PC-9 (cell line): ENCODE data around the gene PLEKHM2. TPM values are rescaled to one million over a fixed set of nuclear protein-coding genes. Genes with fewer than 3 reads are reported as not detected.

ENCODE experiments used
- BruUV-seq: library from RNA; stranded (reverse); fragments of 400-500 nt; replicated peaks from 2 replicates; lab custom pipeline; 2021; lab: Mats Ljungman, UMichigan
- CTCF ChIA-PET: fragments of 300-600 bp; sonication (Branson Sonifier 250); formaldehyde crosslinking; loops from one replicate; lab custom pipeline; 2022; ENCODE audit warnings: antibody characterized with exemption; lab: Charles Lee
- POLR2A ChIA-PET: fragments of 300-600 bp; sonication (Branson Sonifier 250); formaldehyde crosslinking; loops from one replicate; lab custom pipeline; 2022; ENCODE audit warnings: antibody characterized with exemption; ENCODE audit not compliant: unreplicated experiment; lab: Charles Lee
- DNase-seq, 2 experiments: peaks; one replicate each; pipeline versions ENCODE4 v3.0.0 to v3.0.0-alpha.2; 2015 to 2022; ENCODE audit warnings: mixed read lengths in 1 of 2
- H2AFZ ChIP-seq: fragments of 200-600 bp; sonication (generic); 2 replicates; pipeline ENCODE4 v1.8.1; 2017; ENCODE audit warnings: antibody characterized with exemption
- H3F3A ChIP-seq: fragments of 200-600 bp; sonication (generic); 2 replicates; pipeline ENCODE4 v1.8.1; 2017; ENCODE audit warnings: antibody characterized with exemption, mild to moderate bottlenecking, low read depth; ENCODE audit not compliant: insufficient read depth
- H3K27ac ChIP-seq: fragments of 200-600 bp; sonication (generic); 2 replicates; pipeline ENCODE4 v1.6.1; 2016; ENCODE audit warnings: mixed run types
- H3K27me3 ChIP-seq: fragments of 200-600 bp; sonication (generic); 2 replicates; pipeline ENCODE4 v1.6.1; 2016; ENCODE audit warnings: low read depth, mixed run types; ENCODE audit not compliant: insufficient read depth
- H3K36me3 ChIP-seq: fragments of 200-600 bp; sonication (generic); 2 replicates; pipeline ENCODE4 v1.6.1; 2016; ENCODE audit warnings: low read depth, mixed run types
- H3K4me1 ChIP-seq: fragments of 200-600 bp; sonication (generic); replicated peaks from 2 replicates; pipeline ENCODE4 v1.6.1; 2016; ENCODE audit warnings: mixed run types; ENCODE audit not compliant: insufficient read depth
- H3K4me2 ChIP-seq: fragments of 200-600 bp; sonication (generic); 2 replicates; pipeline ENCODE4 v1.6.1; 2017; ENCODE audit warnings: mixed run types
- H3K4me3 ChIP-seq: fragments of 200-600 bp; sonication (generic); 2 replicates; pipeline ENCODE4 v1.6.1; 2016; ENCODE audit warnings: mixed run types
- H3K79me2 ChIP-seq: fragments of 200-600 bp; sonication (generic); 2 replicates; pipeline ENCODE4 v1.6.1; 2017; ENCODE audit warnings: low read depth, mixed run types
- H3K9me2 ChIP-seq: fragments of 200-600 bp; sonication (generic); 2 replicates; pipeline ENCODE4 v1.8.1; 2017; ENCODE audit warnings: mild to moderate bottlenecking; ENCODE audit not compliant: insufficient read depth
- H3K9me3 ChIP-seq: fragments of 200-600 bp; sonication (generic); 2 replicates; pipeline ENCODE4 v1.8.1; 2016; ENCODE audit warnings: low read depth; ENCODE audit not compliant: insufficient read depth
- H4K20me1 ChIP-seq: fragments of 200-600 bp; sonication (generic); 2 replicates; pipeline ENCODE4 v1.8.1; 2017; ENCODE audit not compliant: insufficient read depth
- EZH2 ChIP-seq: fragments of 200-600 bp; sonication (generic); IDR thresholded peaks from 2 replicates; pipeline ENCODE4 v1.8.0; 2017; ENCODE audit warnings: antibody characterized with exemption, low read depth
- intact Hi-C: fragments of 100-400 bp; cut with micrococcal nuclease; formaldehyde crosslinking; loops from one replicate; pipeline ENCODE4 v1.10.0; 2022; ENCODE audit not compliant: unreplicated experiment
- total RNA-seq: library from RNA; stranded (reverse); gene quantifications from 2 replicates; pipeline ENCODE4 v1.2.3, GENCODE V29; 2021
- TF ChIP-seq, protein P1 (sequence below): fragments of 200-600 bp; sonication (generic); conservative IDR thresholded peaks from 2 replicates; pipeline ENCODE4 v1.6.1; 2017; ENCODE audit warnings: mixed run types, antibody characterized with exemption, mild to moderate bottlenecking, moderate library complexity

Gene PLEKHM2
- total RNA-seq, 1 experiment from 2014 or later: 45.9 TPM

DNA sequence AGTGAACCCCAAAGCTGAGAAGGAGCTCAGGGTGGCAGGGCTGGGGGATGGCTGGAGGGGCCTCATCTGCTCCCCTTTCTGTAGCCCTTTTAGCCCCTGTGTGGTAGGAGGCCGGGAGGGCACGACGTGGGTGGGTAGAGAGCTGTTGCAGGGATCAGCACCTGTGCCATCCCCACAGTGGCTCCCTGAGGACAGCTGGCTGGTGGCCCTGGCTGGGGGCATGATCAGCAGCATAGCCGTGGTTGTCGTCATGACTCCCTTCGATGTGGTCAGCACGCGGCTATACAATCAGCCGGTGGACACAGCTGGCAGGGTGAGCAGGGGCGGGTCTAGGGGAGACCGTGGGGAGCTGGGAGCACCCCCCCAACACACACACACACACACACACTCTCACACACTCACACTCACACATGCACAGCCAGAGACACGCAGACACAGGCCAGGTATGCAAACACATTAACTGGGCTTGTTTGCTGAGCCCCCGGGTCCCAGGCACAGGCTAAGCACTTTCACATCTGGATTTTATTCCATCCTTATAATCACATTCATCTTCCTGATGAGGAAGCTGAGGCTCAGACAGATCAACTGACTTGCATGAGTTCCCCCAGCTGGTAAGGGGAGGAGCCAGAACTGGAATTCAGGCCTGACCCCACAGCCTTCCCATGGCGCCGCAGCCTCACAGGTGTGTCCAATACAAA, 54.4 kb downstream of the PLEKHM2 start:
- Histone ChIP-seq H3K79me2 (no peaks in the 10 kb centered on the region), H3K27ac (no peak overlapping the region), H3K27me3 (no peaks in the 10 kb centered on the region), H3K9me2 (no peaks in the 10 kb centered on the region), H3K4me1 (no peaks in the 10 kb centered on the region), H3K36me3 (no peaks in the 10 kb centered on the region), H3K4me2 (no peak overlapping the region), H3K4me3 (no peak overlapping the region), H3F3A (no peaks in the 10 kb centered on the region), H3K9me3 (no peaks in the 10 kb centered on the region), H4K20me1 (no peaks in the 10 kb centered on the region), H2AFZ (no peak overlapping the region)
- intact Hi-C loops: no loop called here
- TF ChIP-seq EZH2: no peak
- TF ChIP-seq, protein P1, sequence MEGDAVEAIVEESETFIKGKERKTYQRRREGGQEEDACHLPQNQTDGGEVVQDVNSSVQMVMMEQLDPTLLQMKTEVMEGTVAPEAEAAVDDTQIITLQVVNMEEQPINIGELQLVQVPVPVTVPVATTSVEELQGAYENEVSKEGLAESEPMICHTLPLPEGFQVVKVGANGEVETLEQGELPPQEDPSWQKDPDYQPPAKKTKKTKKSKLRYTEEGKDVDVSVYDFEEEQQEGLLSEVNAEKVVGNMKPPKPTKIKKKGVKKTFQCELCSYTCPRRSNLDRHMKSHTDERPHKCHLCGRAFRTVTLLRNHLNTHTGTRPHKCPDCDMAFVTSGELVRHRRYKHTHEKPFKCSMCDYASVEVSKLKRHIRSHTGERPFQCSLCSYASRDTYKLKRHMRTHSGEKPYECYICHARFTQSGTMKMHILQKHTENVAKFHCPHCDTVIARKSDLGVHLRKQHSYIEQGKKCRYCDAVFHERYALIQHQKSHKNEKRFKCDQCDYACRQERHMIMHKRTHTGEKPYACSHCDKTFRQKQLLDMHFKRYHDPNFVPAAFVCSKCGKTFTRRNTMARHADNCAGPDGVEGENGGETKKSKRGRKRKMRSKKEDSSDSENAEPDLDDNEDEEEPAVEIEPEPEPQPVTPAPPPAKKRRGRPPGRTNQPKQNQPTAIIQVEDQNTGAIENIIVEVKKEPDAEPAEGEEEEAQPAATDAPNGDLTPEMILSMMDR: no peak
- no peak for DNase-seq
- ChIA-PET POLR2A (no interaction called here), CTCF (interaction anchor here (0.6 kb wide), 2 partner anchors 65 to 136 kb away, joined by 4 to 8 read pairs; no protein-coding TSS in a partner anchor)
- BruUV-seq: no TSS peak

DNA sequence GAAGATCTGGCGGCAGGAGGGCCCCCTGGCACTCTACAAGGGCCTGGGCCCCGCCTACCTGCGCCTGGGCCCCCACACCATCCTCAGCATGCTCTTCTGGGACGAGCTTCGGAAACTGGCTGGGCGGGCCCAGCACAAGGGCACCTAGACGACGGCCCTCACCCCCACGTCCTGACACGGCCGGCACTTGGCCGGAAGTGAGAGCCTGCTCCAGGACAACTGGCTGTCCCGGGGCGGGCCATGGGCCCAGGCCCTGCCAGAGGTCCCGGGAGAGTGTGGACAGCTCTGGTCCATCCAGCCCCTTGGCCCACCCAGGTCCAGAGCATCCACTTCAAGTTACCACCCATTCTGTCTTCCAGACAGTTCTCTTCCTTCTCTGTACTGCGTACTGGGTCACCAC, 55.1 kb downstream of the PLEKHM2 start:
- TF ChIP-seq, protein P1: no peak
- no peak for TF ChIP-seq EZH2
- Histone ChIP-seq H3K79me2 (no peaks in the 10 kb centered on the region), H3K27me3 (no peaks in the 10 kb centered on the region), H3K9me2 (no peaks in the 10 kb centered on the region), H3K4me3 (no peak overlapping the region), H4K20me1 (no peaks in the 10 kb centered on the region), H3K27ac (no peak overlapping the region), H3K4me2 (no peak overlapping the region), H3K36me3 (no peaks in the 10 kb centered on the region), H3F3A (no peaks in the 10 kb centered on the region), H2AFZ (no peak overlapping the region), H3K4me1 (no peaks in the 10 kb centered on the region), H3K9me3 (no peaks in the 10 kb centered on the region)
- ChIA-PET CTCF (interaction anchor here (0.6 kb wide), 1 partner anchor 137 kb away, joined by 8 read pairs; no protein-coding TSS in a partner anchor), POLR2A (no interaction called here)
- no peak for DNase-seq
- no TSS peak for BruUV-seq
- intact Hi-C loops: no loop called here

DNA sequence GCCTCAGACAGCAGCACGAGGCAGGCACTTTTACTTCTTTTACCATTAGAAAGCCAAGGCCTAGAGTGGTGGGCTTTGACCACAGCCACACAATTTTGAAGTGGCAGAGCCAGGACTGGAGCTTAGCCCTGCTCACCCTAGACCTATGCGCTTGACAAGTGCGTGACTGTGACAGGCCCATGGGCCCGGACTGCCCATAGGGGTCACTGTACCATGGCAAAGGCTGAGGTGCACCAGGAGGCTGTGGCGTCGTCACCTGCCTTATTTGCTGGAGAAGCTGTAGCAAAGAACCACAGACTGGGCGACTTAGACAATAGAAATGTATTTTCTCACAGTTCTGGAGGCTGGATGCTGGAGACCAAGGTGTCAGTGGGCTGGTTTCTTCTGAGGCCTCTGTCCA, 55.6 kb downstream of the PLEKHM2 start:
- Histone ChIP-seq H3K27ac (no peak overlapping the region), H3K36me3 (no peaks in the 10 kb centered on the region), H3F3A (no peaks in the 10 kb centered on the region), H3K9me3 (no peaks in the 10 kb centered on the region), H3K4me3 (no peak overlapping the region), H3K9me2 (no peaks in the 10 kb centered on the region), H2AFZ (no peak overlapping the region), H3K4me2 (no peak overlapping the region), H3K79me2 (no peaks in the 10 kb centered on the region), H3K4me1 (no peaks in the 10 kb centered on the region), H3K27me3 (no peaks in the 10 kb centered on the region), H4K20me1 (no peaks in the 10 kb centered on the region)
- ChIA-PET CTCF (no interaction called here), POLR2A (interaction anchor here (0.7 kb wide), 1 partner anchor 61 kb away, joined by 3 read pairs; no protein-coding TSS in a partner anchor)
- DNase-seq: no peak
- no peak for TF ChIP-seq EZH2
- TF ChIP-seq, protein P1: 0 out of 2 replicates have a peak, but pooled peaks have one; percentile 13
- no TSS peak for BruUV-seq
- intact Hi-C loops: loop anchor here (2.0 to 5.0 kb wide), 3 partner anchors 142 to 467 kb away; no protein-coding TSS in a partner anchor
